Lung (tissue), 12 donors: ENCODE results near the gene SLC37A1. TPM values are rescaled to one million over a fixed set of nuclear protein-coding genes. Genes with fewer than 3 reads are reported as not detected.

Source experiments
- ATAC-seq: fragments of 200-7000 bp; cut with Tn5 transposase; one replicate; pipeline ENCODE4 v1.9.1; 2020; ENCODE audit warnings: moderate number of reproducible peaks; ENCODE audit not compliant: insufficient read depth, low FRiP score
- DNase-seq, 3 donors: peaks; one replicate each; pipeline ENCODE4 v3.0.0-alpha.2; 2013 to 2017
- H3K27ac ChIP-seq, 2 donors: one replicate each; pipeline ENCODE4 v1.5.1; 2013; ENCODE audit warnings: mild to moderate bottlenecking in 2 of 2, moderate library complexity in 2 of 2, control low read depth in 1 of 2, inconsistent platforms in 1 of 2, low read depth in 1 of 2, low read length in 1 of 2
- H3K27me3 ChIP-seq, 3 donors: one replicate each; pipeline ENCODE4 v1.5.1; 2013; ENCODE audit warnings: low read length in 2 of 3; ENCODE audit not compliant: control insufficient read depth in 3 of 3, insufficient read depth in 3 of 3
- H3K36me3 ChIP-seq, 4 donors: one replicate each; pipeline ENCODE4 v1.5.1; 2013; ENCODE audit warnings: low read length in 4 of 4, mild to moderate bottlenecking in 1 of 4, moderate library complexity in 1 of 4; ENCODE audit not compliant: control insufficient read depth in 4 of 4, insufficient read depth in 4 of 4
- H3K4me1 ChIP-seq, 5 donors: one replicate each; pipeline ENCODE4 v1.5.1; 2013; ENCODE audit warnings: low read length in 5 of 5, mild to moderate bottlenecking in 2 of 5, moderate library complexity in 1 of 5; ENCODE audit not compliant: control insufficient read depth in 5 of 5, insufficient read depth in 5 of 5
- H3K4me3 ChIP-seq: one replicate; pipeline ENCODE4 v1.5.1; 2013; ENCODE audit warnings: mild to moderate bottlenecking, control low read depth, moderate library complexity
- H3K9ac ChIP-seq, 2 donors: one replicate each; pipeline ENCODE4 v1.5.1; 2013; ENCODE audit warnings: low read length in 2 of 2, control low read depth in 1 of 2; ENCODE audit not compliant: insufficient read depth in 1 of 2
- H3K9me3 ChIP-seq, 4 donors: one replicate each; pipeline ENCODE4 v1.5.1; 2013; ENCODE audit warnings: low read length in 3 of 4, mild to moderate bottlenecking in 1 of 4, moderate library complexity in 1 of 4; ENCODE audit not compliant: control insufficient read depth in 4 of 4, insufficient read depth in 3 of 4
- WGBS, 2 donors: extraction: QIAGEN DNeasy Blood & Tissue Kit; methylation state at CpG; one replicate each; pipeline ENCODE4 v1.1.7; 2013; 5-methylcytosine and 5-hydroxymethylcytosine counted together
- polyA plus RNA-seq, 2 donors: library from polyadenylated mRNA; stranded (reverse); fragments of 200-250 nt; gene quantifications; one replicate each; pipeline ENCODE4 v1.2.1, GENCODE V29; 2013
- total RNA-seq, 2 donors: library from RNA; depleted of rRNA in 1 of 2; stranded (reverse); fragments of >200 nt in 1 of 2; gene quantifications; one replicate each; pipeline ENCODE4 v1.2.1, GENCODE V29; 2014 to 2021
- TF ChIP-seq, protein P1 (sequence below): IDR thresholded peaks from 2 replicates; pipeline ENCODE4 v1.5.1; 2012; ENCODE audit warnings: mild to moderate bottlenecking; ENCODE audit errors: control extremely low read depth, extremely low read depth
- donor health status: control.
- donor health status: control.
- donor health status: Bipolar disorder and iron deficiency.
- donor health status: healthy.
- donor health status: DM: yes; HTN: yes; CAD: no.

Gene SLC37A1
- total and polyA plus RNA-seq, 4 donors = 13.3 to 29.5 (median 19.6) TPM

DNA sequence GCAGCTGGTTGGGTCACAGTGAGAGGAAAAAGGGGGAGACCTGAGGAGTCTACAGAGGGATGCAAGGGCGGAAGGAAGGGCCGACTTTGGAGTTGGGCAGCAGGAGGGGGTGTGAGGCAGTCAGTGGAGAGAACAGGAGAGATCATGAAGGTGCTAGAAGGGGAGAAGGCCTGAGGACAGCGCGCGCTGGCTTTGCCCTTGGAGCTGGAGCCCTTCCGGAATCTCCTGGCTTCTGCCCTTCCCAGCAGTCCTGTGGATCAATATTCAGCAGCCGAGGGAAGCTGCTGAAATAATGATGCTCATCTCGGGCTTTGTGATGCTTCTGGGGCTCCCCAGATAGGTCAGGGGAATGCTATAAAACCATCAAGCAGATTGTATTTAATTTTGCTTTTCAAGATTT is 26.7 kb downstream of the SLC37A1 start:
- Histone ChIP-seq H3K27me3 (no peaks in the 10 kb centered on the region), H3K27ac (no peak overlapping the region), H3K4me1 (peaks cover 0 to 2% (median 0%) of the 10 kb centered on the region in 5 donors), H3K36me3 (peaks cover 0 to 45% (median 0%) of the 10 kb centered on the region in 4 donors), H3K9me3 (no peaks in the 10 kb centered on the region), H3K4me3 (no peak overlapping the region), H3K9ac (no peak overlapping the region)
- TF ChIP-seq, protein P1, sequence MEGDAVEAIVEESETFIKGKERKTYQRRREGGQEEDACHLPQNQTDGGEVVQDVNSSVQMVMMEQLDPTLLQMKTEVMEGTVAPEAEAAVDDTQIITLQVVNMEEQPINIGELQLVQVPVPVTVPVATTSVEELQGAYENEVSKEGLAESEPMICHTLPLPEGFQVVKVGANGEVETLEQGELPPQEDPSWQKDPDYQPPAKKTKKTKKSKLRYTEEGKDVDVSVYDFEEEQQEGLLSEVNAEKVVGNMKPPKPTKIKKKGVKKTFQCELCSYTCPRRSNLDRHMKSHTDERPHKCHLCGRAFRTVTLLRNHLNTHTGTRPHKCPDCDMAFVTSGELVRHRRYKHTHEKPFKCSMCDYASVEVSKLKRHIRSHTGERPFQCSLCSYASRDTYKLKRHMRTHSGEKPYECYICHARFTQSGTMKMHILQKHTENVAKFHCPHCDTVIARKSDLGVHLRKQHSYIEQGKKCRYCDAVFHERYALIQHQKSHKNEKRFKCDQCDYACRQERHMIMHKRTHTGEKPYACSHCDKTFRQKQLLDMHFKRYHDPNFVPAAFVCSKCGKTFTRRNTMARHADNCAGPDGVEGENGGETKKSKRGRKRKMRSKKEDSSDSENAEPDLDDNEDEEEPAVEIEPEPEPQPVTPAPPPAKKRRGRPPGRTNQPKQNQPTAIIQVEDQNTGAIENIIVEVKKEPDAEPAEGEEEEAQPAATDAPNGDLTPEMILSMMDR = no peak
- DNase-seq = no peak
- ATAC-seq = no peak
- WGBS, 2 donors = 87 to 95% methylated on average over 8 of the region's 8 CpGs

DNA sequence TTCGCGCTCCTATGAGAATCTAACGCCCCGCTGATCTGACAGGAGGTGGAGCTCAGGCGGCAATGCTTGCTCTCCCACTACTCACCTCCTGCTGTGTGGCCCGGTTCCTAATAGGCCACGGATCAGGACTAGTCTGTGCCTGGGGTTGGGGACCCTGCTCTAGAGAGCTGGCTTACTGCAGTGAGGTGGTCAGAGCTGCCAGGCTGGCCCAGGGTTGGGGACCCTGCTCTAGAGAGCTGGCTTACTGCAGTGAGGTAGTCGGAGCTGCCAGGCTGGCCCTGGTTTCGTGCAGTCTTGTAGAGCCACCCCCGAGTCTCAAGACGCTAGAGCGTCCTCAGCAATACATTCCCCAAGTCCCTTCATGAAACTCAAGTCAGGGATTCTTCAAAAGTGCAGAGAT is 27.5 kb downstream of the SLC37A1 start:
- no peaks in the 10 kb centered on the region for H3K27me3 ChIP-seq
- no peak overlapping the region for H3K4me3 ChIP-seq
- peaks cover 0 to 45% (median 0%) of the 10 kb centered on the region in 4 donors for H3K36me3 ChIP-seq
- 94 to 96% methylated on average over 12 of the region's 12 CpGs for WGBS, 2 donors
- DNase-seq (no peak), ATAC-seq (no peak)
- TF ChIP-seq, protein P1 = no peak
- no peaks in the 10 kb centered on the region for H3K4me1 ChIP-seq
- no peak overlapping the region for H3K9ac ChIP-seq
- no peak overlapping the region for H3K27ac ChIP-seq
- H3K9me3 ChIP-seq = no peaks in the 10 kb centered on the region

DNA sequence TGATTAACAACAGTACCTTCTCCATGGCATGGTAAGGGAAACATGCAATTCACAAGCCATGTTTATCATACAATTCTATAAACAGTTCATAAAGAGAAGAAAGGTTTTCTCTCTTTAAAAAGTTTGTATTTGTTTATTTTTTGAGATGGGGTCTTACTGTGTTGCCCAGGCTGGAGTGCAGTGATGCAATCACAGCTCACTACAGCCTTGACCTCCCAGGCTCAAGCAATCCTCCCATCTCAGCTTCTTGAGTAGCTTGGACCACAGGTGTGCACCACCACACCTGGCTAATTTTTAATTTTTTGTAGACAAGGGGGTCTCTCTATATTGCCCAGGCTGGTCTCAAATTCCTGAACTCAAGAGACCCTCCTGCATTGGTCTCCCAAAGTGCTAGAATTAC is 28.0 kb downstream of the SLC37A1 start:
- no peaks in the 10 kb centered on the region for H3K9me3 ChIP-seq
- peaks cover 0 to 46% (median 0%) of the 10 kb centered on the region in 4 donors for H3K36me3 ChIP-seq
- ATAC-seq (no peak), DNase-seq (no peak)
- H3K27ac ChIP-seq = no peak overlapping the region
- TF ChIP-seq, protein P1 = no peak
- no peak overlapping the region for H3K4me3 ChIP-seq
- no peaks in the 10 kb centered on the region for H3K4me1 ChIP-seq
- no peak overlapping the region for H3K9ac ChIP-seq
- no peaks in the 10 kb centered on the region for H3K27me3 ChIP-seq

DNA sequence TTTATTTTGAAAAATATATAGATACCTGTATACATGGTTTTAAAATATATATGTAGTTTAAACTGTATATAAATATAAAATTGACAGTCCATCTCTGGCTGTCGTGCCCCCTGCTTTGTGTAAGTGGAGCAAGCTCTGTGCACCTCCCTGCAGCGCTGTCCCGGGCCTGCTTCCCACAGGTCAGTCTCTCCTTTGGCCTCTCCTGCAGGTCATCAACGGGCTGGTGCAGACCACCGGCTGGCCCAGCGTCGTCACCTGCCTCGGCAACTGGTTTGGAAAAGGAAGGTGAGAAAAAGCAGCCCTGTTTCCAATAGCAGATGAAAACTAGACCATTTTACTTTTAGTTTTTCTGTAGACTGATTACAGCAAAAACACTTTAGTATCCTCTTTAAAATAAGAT is 28.5 kb downstream of the SLC37A1 start:
- peaks cover 0 to 49% (median 0%) of the 10 kb centered on the region in 4 donors for H3K36me3 ChIP-seq
- H3K27ac ChIP-seq = no peak overlapping the region
- ATAC-seq (no peak), DNase-seq (no peak)
- H3K4me3 ChIP-seq = no peak overlapping the region
- H3K9me3 ChIP-seq = no peaks in the 10 kb centered on the region
- TF ChIP-seq, protein P1 = no peak
- WGBS, 2 donors = 89 to 92% methylated on average over 8 of the region's 8 CpGs
- H3K9ac ChIP-seq = no peak overlapping the region
- H3K27me3 ChIP-seq = no peaks in the 10 kb centered on the region
- no peaks in the 10 kb centered on the region for H3K4me1 ChIP-seq
